GM12878 (cell line): ENCODE data around the gene NTM. TPM values are rescaled to one million over a fixed set of nuclear protein-coding genes. Genes with fewer than 3 reads are reported as not detected.

Experiments used
- ATAC-seq: fragments of 200-7000 bp; cut with Tn5 transposase; 3 replicates; pipeline ENCODE4 v1.9.1; 2020; ENCODE audit warnings: mild to moderate bottlenecking, moderate library complexity
- BruUV-seq: library from RNA; stranded (reverse); fragments of 400-500 nt; replicated peaks from 2 replicates; lab custom pipeline; 2021; lab: Mats Ljungman, UMichigan
- CTCF ChIA-PET: fragments of 300-600 bp; sonication (Branson Sonifier 250); formaldehyde crosslinking; extraction: SDS; loops from one replicate; lab custom pipeline; 2021; ENCODE audit warnings: inconsistent platforms; lab: Yijun Ruan, JAX
- POLR2A ChIA-PET: fragments of 350-600 bp; formaldehyde crosslinking; extraction: SDS; loops from one replicate; lab custom pipeline; 2021; ENCODE audit warnings: inconsistent platforms; lab: Charles Lee
- RAD21 ChIA-PET: fragments of 300-600 bp; sonication (Branson Sonifier 250); formaldehyde crosslinking; loops from one replicate; lab custom pipeline; 2023; ENCODE audit warnings: antibody characterized with exemption; ENCODE audit not compliant: unreplicated experiment; lab: Charles Lee
- SMC1A ChIA-PET: fragments of 300-600 bp; sonication (Branson Sonifier 250); formaldehyde crosslinking; loops from one replicate; lab custom pipeline; 2023; ENCODE audit not compliant: unreplicated experiment, uncharacterized antibody; lab: Charles Lee
- DNase-seq: peaks from one replicate; pipeline ENCODE4 v3.0.0-alpha.2; 2011; ENCODE audit warnings: low read depth, low spot score
- FAIRE-seq: peaks from 3 replicates; lab custom pipeline; 2011; peaks lifted over from hg19 to GRCh38; lab: Jason Lieb, UNC
- H2AFZ ChIP-seq: 2 replicates; pipeline ENCODE4 v1.6.0; 2011; ENCODE audit warnings: low read depth, low read length, control low read depth; ENCODE audit not compliant: control insufficient read depth
- H3K27ac ChIP-seq: 2 replicates; pipeline ENCODE4 v1.5.1; 2011; ENCODE audit warnings: control low read depth; ENCODE audit not compliant: control insufficient read depth, insufficient read depth
- H3K27me3 ChIP-seq, 2 experiments: replicated peaks in 1 of 2; 2 replicates each; pipeline versions ENCODE4 v1.6.0 to v1.6.1; 2011; ENCODE audit warnings: low read length in 1 of 2; ENCODE audit not compliant: control insufficient read depth in 2 of 2, insufficient read depth in 2 of 2
- H3K36me3 ChIP-seq, 2 experiments: 2 replicates each; pipeline ENCODE4 v1.5.1; 2011; ENCODE audit warnings: low read length in 1 of 2; ENCODE audit not compliant: control insufficient read depth in 2 of 2, insufficient read depth in 2 of 2
- H3K4me1 ChIP-seq: 2 replicates; pipeline ENCODE4 v1.6.1; 2011; ENCODE audit warnings: mild to moderate bottlenecking, low read length, moderate library complexity, mixed read lengths; ENCODE audit not compliant: control insufficient read depth, insufficient read depth
- H3K4me2 ChIP-seq: 2 replicates; pipeline ENCODE4 v1.6.0; 2011; ENCODE audit warnings: control low read depth; ENCODE audit not compliant: control insufficient read depth, insufficient read depth
- H3K4me3 ChIP-seq: fragments of 200-600 bp; sonication (generic); 2 replicates; pipeline ENCODE4 v1.5.1; 2016
- H3K79me2 ChIP-seq: 2 replicates; pipeline ENCODE4 v1.6.0; 2011; ENCODE audit warnings: low read length; ENCODE audit not compliant: control insufficient read depth, insufficient read depth
- H3K9ac ChIP-seq: 2 replicates; pipeline ENCODE4 v1.8.0; 2011; ENCODE audit warnings: low read length, control low read depth, mixed read lengths; ENCODE audit not compliant: control insufficient read depth, insufficient read depth
- H3K9me3 ChIP-seq: replicated peaks from 3 replicates; pipeline ENCODE4 v1.5.1; 2011; ENCODE audit warnings: mild to moderate bottlenecking, low read length; ENCODE audit not compliant: control insufficient read depth, insufficient read depth
- H4K20me1 ChIP-seq: 2 replicates; pipeline ENCODE4 v1.6.0; 2011; ENCODE audit not compliant: control insufficient read depth, insufficient read depth
- GATAD2B ChIP-seq: fragments of 450-650 bp; conservative IDR thresholded peaks from 2 replicates; pipeline ENCODE4 v1.6.1; 2017; ENCODE audit warnings: low read depth, mild to moderate bottlenecking, moderate library complexity
- HDGF ChIP-seq: fragments of 450-650 bp; IDR thresholded peaks from 2 replicates; pipeline ENCODE4 v1.6.1; 2016; ENCODE audit warnings: antibody characterized with exemption
- RAD21 ChIP-seq: IDR thresholded peaks from 2 replicates; pipeline ENCODE4 v1.6.1; 2011; ENCODE audit warnings: mild to moderate bottlenecking, low read depth, low read length, moderate library complexity; ENCODE audit not compliant: insufficient read depth
- RAD51 ChIP-seq: fragments of 450-650 bp; IDR thresholded peaks from 2 replicates; pipeline ENCODE4 v1.6.1; 2016; ENCODE audit warnings: moderate library complexity, mild to moderate bottlenecking, inconsistent platforms
- SRF ChIP-seq, 2 experiments: IDR thresholded peaks; 2 replicates each; pipeline ENCODE4 v1.6.1; 2011; ENCODE audit warnings: low read depth in 2 of 2, low read length in 2 of 2, mild to moderate bottlenecking in 1 of 2, moderate library complexity in 1 of 2
- YBX1 ChIP-seq: fragments of 450-650 bp; IDR thresholded peaks from 2 replicates; pipeline ENCODE4 v1.6.1; 2016; ENCODE audit warnings: antibody characterized with exemption
- ZNF622 ChIP-seq: fragments of 450-650 bp; IDR thresholded peaks from 2 replicates; pipeline ENCODE4 v1.6.1; 2017; ENCODE audit warnings: mild to moderate bottlenecking, inconsistent platforms
- WGBS: methylation state at CpG from one replicate; pipeline ENCODE4 v1.1.6; 2016; ENCODE audit warnings: low lambda C conversion rate; ENCODE audit not compliant: insufficient replicate concordance, insufficient coverage; ENCODE audit errors: missing lambda C conversion rate; 5-methylcytosine and 5-hydroxymethylcytosine counted together
- in situ Hi-C: fragments of 300-500 bp; cut with MboI; formaldehyde crosslinking; loops from 9 replicates; pipeline ENCODE4 v1.14.3; 2018; ENCODE audit warnings: mixed read lengths
- intact Hi-C: fragments of 100-400 bp; cut with micrococcal nuclease; formaldehyde crosslinking; loops from one replicate; pipeline ENCODE4 v1.14.2; 2022; ENCODE audit not compliant: unreplicated experiment
- polyA plus RNA-seq, 11 experiments: library from polyadenylated mRNA; depleted of rRNA in 4 of 11; unstranded in 6 of 11; stranded (reverse) in 5 of 11; fragments of >200 nt; fragmentation: Nextera tagmentation in 4 of 11; fragmentation: Illumina TruSeq in 1 of 11; extraction: Ambion mirVana in 4 of 11; extraction: Trizol in 1 of 11; gene quantifications; 1 replicate in 1 of 11; 2 replicates in 10 of 11; pipeline versions ENCODE4 v1.2.1 to v1.2.3, GENCODE V29; 2011 to 2016; ENCODE audit warnings: inconsistent platforms in 2 of 11, missing spikeins in 2 of 11, low read depth in 1 of 11
- total RNA-seq, 4 experiments: library from RNA; depleted of rRNA in 3 of 4; stranded (reverse); fragments of >200 nt in 3 of 4; fragmentation: Illumina TruSeq in 1 of 4; extraction: Trizol in 1 of 4; gene quantifications; 2 replicates each; pipeline versions ENCODE4 v1.2.1 to v1.2.3, GENCODE V29; 2013 to 2021
- TF ChIP-seq, protein P1 (sequence below): fragments of 450-650 bp; IDR thresholded peaks from 2 replicates; pipeline ENCODE4 v1.6.1; 2016; ENCODE audit warnings: mild to moderate bottlenecking
- TF ChIP-seq, protein P2 (sequence below): IDR thresholded peaks from 2 replicates; pipeline ENCODE4 v1.6.1; 2011; ENCODE audit warnings: mild to moderate bottlenecking, low read depth, low read length, moderate library complexity; ENCODE audit not compliant: insufficient replicate concordance
- TF ChIP-seq, protein P3 (sequence below): IDR thresholded peaks from 2 replicates; pipeline ENCODE4 v1.6.1; 2012; ENCODE audit warnings: mild to moderate bottlenecking, low read depth, low read length

Gene NTM
- total and polyA plus RNA-seq, 10 of the 15 experiments (the other 5 are each of a cell fraction or from before 2014, with no cell fraction given) = not detected

DNA sequence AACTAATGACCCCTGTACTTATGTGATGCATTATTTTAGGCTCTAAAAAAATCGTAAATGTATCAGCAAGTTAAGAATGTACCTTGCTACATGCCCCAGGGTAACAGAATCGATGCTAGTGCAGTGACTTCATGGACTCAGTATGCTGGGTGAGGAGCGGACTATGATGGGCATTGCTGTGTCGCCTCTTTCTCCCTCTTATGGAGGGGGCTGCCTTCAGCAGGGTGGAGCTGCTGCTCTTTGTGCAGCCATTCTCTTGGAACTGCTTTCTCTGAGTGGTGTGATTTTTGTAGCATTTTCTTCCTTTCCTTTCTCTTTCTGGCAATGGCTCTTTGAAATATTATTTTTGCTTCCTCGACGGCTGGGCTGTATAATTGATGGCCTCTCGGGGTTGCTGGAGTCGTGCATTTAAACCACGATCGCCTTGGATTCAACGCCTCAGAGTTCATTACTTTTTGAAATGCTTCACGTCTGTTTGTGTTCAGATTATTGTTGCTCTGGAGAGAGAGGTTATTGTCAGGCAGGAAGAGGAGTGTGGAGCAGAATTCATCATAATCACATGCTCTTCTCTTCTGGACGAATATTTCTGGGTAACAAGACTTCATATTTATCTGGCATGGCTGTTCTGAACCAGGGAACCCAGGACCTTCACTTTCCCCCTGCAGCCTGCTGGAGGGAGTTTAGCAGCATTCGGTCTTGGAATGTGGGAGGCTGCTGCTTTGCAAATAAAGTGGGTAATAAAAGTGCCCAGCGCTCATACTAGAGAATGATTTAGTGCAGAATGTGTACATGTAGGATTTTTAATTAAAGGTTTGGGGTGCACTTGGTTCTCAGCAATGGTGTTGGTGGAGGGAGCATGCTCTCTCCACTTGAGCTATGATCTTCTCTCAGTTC lies 804.2 kb downstream of the NTM start (continued):
- TF ChIP-seq, protein P1, sequence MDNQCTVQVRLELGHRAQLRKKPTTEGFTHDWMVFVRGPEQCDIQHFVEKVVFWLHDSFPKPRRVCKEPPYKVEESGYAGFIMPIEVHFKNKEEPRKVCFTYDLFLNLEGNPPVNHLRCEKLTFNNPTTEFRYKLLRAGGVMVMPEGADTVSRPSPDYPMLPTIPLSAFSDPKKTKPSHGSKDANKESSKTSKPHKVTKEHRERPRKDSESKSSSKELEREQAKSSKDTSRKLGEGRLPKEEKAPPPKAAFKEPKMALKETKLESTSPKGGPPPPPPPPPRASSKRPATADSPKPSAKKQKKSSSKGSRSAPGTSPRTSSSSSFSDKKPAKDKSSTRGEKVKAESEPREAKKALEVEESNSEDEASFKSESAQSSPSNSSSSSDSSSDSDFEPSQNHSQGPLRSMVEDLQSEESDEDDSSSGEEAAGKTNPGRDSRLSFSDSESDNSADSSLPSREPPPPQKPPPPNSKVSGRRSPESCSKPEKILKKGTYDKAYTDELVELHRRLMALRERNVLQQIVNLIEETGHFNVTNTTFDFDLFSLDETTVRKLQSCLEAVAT = no peak
- no peak for TF ChIP-seq RAD21
- no peak for TF ChIP-seq HDGF
- TF ChIP-seq ZNF622 = no peak
- no peak for TF ChIP-seq GATAD2B
- TF ChIP-seq SRF (IDR thresholded peaks at IDR 0.05; ENCODE audit: low read depth in 2 of 2, low read length in 2 of 2) = no peak
- TF ChIP-seq RAD51 = no peak
- TF ChIP-seq, all 136 proteins: peak for 0

DNA sequence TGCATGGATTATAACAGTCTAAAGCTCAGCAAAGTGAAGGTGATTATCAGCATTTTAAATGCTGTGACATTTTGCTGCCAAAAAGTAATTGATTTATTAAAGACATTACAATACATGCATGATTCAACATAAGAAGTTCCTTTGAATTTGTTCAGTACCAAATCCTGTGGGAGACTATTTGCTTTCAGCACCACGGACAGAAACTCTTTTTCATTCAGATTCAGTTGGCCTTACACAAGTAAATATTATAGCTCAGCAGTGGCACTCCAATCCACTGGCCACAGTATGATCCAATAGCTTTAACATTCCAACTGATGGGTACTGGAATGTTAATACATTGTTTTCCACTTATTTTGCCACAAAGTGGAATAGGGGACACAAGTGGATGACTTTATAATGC lies 806.7 kb downstream of the NTM start:
- ATAC-seq (no peak), DNase-seq (no peak), FAIRE-seq (no peak)
- Histone ChIP-seq H3K4me3 (no peak overlapping the region), H2AFZ (no peak overlapping the region), H4K20me1 (no peaks in the 10 kb centered on the region), H3K27me3 (no peaks in the 10 kb centered on the region), H3K4me2 (no peak overlapping the region), H3K4me1 (no peaks in the 10 kb centered on the region), H3K9ac (no peak overlapping the region), H3K36me3 (no peaks in the 10 kb centered on the region), H3K79me2 (no peaks in the 10 kb centered on the region), H3K9me3 (no peaks in the 10 kb centered on the region), H3K27ac (no peak overlapping the region)
- 8% methylated on average over 1 of the region's 1 CpG for WGBS
- ChIA-PET SMC1A (no interaction called here), RAD21 (no interaction called here), POLR2A (no interaction called here), CTCF (interaction anchor here (0.5 kb wide), 1 partner anchor 220 kb away, joined by 3 read pairs; no protein-coding TSS in a partner anchor)
- TF ChIP-seq, protein P2, sequence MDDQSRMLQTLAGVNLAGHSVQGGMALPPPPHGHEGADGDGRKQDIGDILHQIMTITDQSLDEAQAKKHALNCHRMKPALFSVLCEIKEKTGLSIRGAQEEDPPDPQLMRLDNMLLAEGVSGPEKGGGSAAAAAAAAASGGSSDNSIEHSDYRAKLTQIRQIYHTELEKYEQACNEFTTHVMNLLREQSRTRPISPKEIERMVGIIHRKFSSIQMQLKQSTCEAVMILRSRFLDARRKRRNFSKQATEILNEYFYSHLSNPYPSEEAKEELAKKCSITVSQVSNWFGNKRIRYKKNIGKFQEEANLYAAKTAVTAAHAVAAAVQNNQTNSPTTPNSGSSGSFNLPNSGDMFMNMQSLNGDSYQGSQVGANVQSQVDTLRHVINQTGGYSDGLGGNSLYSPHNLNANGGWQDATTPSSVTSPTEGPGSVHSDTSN = no peak
- no peak for TF ChIP-seq YBX1
- TF ChIP-seq, protein P3, sequence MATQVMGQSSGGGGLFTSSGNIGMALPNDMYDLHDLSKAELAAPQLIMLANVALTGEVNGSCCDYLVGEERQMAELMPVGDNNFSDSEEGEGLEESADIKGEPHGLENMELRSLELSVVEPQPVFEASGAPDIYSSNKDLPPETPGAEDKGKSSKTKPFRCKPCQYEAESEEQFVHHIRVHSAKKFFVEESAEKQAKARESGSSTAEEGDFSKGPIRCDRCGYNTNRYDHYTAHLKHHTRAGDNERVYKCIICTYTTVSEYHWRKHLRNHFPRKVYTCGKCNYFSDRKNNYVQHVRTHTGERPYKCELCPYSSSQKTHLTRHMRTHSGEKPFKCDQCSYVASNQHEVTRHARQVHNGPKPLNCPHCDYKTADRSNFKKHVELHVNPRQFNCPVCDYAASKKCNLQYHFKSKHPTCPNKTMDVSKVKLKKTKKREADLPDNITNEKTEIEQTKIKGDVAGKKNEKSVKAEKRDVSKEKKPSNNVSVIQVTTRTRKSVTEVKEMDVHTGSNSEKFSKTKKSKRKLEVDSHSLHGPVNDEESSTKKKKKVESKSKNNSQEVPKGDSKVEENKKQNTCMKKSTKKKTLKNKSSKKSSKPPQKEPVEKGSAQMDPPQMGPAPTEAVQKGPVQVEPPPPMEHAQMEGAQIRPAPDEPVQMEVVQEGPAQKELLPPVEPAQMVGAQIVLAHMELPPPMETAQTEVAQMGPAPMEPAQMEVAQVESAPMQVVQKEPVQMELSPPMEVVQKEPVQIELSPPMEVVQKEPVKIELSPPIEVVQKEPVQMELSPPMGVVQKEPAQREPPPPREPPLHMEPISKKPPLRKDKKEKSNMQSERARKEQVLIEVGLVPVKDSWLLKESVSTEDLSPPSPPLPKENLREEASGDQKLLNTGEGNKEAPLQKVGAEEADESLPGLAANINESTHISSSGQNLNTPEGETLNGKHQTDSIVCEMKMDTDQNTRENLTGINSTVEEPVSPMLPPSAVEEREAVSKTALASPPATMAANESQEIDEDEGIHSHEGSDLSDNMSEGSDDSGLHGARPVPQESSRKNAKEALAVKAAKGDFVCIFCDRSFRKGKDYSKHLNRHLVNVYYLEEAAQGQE = peak; percentile 81
- no TSS peak for BruUV-seq
- in situ Hi-C loops (no loop called here), intact Hi-C loops (no loop called here)
